H7 (cell line): ENCODE data around the gene TLCD1. TPM values are rescaled to one million over a fixed set of nuclear protein-coding genes. Genes with fewer than 3 reads are reported as not detected.

ENCODE experiments used
- DNase-seq: peaks from one replicate; pipeline ENCODE4 v3.0.0; 2012
- H3K27me3 ChIP-seq: 2 replicates; pipeline ENCODE4 v1.6.0; 2011; ENCODE audit warnings: mild to moderate bottlenecking, low read length; ENCODE audit not compliant: control insufficient read depth, insufficient read depth
- H3K36me3 ChIP-seq: replicated peaks from 2 replicates; pipeline ENCODE4 v1.5.1; 2011; ENCODE audit warnings: low read length; ENCODE audit not compliant: control insufficient read depth, insufficient read depth
- H3K4me3 ChIP-seq: 2 replicates; pipeline ENCODE4 v1.5.1; 2011; ENCODE audit warnings: low read depth, mild to moderate bottlenecking, control low read depth, low read length, moderate library complexity; ENCODE audit not compliant: insufficient read depth
- total RNA-seq: library from RNA; depleted of rRNA; stranded (reverse); fragments of >200 nt; shearing (Covaris generic); gene quantifications from 2 replicates; pipeline ENCODE4 v1.2.3, GENCODE V29; 2014

Gene TLCD1
- total RNA-seq, 1 experiment from 2014 or later: 21.4 TPM

DNA sequence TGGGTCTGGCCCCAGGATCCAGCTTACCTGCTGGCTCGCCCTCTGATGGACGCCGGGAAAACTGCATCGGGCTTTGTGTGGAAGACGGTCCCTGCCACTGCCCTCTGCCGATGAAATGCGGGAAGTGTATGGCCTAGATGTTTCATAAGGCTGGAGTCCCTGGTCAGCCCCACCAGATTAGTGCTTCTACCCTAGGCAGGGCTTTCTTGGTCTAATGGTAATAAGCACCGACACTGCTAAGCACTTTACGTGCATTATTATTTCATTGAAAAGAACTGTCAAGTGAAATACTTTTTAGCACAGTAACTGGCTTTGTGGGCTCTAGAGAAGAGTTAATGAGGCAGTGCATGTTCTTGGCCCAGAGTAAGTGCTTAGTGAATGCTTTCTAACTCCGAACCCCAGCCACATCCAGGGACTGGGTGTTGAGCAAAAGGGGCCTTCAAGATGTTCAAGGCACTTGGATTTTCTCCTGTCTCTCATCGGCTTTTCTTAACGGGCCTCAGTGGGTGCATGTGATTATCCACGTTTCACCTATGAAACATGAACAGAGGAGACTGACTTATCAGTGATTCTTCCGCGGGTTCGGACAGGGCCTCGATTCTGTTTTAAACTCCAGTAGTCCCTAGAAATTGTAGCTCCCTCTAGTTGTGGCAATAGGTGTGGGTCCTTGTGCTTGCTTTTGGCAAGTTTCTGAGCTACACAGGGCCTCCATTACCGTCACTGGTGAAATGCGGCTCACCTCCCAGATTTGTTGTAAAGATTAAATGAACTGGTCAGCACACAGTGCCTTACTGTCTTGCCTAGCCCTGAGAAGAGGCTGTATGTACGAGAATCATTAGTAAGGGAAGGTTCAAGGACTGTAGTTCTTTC lies 24.4 kb upstream of the TLCD1 start:
- peaks cover 41% of the 10 kb centered on the region for H3K36me3 ChIP-seq
- H3K27me3 ChIP-seq: no peaks in the 10 kb centered on the region
- no peak overlapping the region for H3K4me3 ChIP-seq
- DNase-seq: peak; percentile 86

DNA sequence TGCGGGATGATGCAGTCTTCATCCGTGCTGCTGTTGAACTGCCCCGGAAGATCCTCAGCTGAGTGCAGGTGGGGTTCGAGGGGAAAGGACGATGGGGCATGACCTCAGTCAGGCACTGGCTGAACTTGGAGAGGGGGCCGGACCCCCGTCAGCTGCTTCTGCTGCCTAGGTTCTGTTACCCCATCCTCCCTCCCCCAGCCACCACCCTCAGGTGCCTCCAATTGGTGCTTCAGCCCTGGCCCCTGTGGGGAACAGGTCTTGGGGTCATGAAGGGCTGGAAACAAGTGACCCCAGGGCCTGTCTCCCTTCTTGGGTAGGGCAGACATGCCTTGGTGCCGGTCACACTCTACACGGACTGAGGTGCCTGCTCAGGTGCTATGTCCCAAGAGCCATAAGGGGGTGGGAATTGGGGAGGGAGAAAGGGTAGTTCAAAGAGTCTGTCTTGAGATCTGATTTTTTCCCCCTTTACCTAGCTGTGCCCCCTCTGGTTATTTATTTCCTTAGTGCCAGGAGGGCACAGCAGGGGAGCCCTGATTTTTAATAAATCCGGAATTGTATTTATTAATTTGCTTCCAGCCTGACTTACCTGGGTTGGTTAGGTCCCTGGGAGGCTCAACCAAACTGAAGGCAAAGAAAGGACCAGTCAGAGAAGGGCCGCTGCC lies 23.6 kb upstream of the TLCD1 start:
- no peak for DNase-seq
- H3K36me3 ChIP-seq: peaks cover 41% of the 10 kb centered on the region
- no peaks in the 10 kb centered on the region for H3K27me3 ChIP-seq
- H3K4me3 ChIP-seq: no peak overlapping the region

DNA sequence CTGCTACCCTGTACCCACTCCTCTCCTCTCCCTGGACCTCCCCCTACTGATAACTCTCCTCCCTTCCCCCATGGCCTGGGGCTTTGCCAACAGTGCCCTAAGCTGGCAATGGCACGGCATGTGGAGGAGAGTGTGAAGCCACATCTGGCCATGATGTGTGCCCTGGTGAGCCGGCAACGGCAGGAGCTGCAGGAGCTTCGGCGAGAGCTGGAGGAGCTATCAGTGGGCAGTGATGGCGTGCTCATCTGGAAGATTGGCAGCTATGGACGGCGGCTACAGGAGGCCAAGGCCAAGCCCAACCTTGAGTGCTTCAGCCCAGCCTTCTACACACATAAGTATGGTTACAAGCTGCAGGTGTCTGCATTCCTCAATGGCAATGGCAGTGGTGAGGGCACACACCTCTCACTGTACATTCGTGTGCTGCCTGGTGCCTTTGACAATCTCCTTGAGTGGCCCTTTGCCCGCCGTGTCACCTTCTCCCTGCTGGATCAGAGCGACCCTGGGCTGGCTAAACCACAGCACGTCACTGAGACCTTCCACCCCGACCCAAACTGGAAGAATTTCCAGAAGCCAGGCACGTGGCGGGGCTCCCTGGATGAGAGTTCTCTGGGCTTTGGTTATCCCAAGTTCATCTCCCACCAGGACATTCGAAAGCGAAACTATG lies 23.0 kb upstream of the TLCD1 start:
- no peaks in the 10 kb centered on the region for H3K27me3 ChIP-seq
- no peak for DNase-seq
- H3K36me3 ChIP-seq: peaks cover 41% of the 10 kb centered on the region
- no peak overlapping the region for H3K4me3 ChIP-seq

DNA sequence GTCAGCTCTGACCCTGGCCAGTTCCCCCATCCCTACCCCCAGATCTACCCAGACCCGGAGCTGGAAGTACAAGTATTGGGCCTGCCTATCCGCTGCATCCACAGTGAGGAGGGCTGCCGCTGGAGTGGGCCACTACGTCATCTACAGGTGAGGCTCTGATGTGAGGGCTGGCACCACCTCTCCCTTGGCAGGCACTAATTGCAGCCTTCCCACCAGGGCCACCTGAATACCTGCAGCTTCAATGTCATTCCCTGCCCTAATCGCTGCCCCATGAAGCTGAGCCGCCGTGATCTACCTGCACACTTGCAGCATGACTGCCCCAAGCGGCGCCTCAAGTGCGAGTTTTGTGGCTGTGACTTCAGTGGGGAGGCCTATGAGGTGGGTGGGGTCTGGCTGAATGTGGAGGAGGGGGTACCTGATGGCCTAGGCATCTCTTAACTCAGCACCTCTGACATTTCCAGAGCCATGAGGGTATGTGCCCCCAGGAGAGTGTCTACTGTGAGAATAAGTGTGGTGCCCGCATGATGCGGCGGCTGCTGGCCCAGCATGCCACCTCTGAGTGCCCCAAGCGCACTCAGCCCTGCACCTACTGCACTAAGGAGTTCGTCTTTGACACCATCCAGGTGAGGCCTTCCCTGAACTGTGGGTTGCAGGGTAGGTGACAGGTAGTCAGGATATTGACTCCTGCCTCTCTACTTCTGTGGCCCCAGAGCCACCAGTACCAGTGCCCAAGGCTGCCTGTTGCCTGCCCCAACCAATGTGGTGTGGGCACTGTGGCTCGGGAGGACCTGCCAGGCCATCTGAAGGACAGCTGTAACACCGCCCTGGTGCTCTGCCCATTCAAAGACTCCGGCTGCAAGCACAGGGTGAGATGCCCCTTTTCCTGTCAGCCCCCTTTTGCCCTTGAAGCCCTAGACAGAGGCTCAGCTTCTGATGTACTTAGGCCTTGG lies 22.0 kb upstream of the TLCD1 start:
- H3K27me3 ChIP-seq: no peaks in the 10 kb centered on the region
- H3K4me3 ChIP-seq: no peak overlapping the region
- H3K36me3 ChIP-seq: peaks cover 41% of the 10 kb centered on the region
- no peak for DNase-seq

DNA sequence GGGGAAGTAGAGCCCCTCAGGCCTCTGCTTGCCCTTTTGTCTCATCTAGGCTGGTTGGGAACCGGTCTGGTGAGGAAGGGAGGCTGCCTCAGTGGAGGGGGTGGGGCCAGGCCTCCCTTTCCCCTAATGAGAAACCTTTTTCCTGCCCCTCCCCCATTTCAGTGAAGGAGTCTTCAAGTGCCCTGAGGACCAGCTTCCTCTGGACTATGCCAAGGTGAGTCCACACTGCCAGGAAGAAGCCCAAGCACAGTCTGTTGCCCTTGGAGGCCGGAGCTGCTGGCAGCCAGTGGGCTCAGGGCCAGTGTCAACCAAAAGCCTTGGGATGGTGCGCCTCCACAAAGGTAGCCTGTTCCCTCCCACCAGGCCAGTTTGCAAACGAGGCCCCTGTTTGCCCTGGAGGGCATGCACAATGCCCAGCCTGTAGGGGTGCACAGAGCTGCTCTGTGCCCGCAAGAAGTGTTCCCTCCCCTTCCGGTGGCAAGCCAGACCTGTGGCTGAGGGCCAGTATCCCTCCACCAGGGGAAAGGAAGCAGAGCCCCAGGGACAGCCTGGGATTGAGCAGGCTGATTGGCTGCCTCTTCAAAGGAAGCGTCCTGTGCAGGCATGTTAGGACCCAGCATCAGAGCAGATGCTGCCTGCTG lies 21.1 kb upstream of the TLCD1 start:
- DNase-seq: peak; percentile 63
- Histone ChIP-seq H3K4me3 (no peak overlapping the region), H3K27me3 (no peaks in the 10 kb centered on the region), H3K36me3 (peaks cover 41% of the 10 kb centered on the region)

DNA sequence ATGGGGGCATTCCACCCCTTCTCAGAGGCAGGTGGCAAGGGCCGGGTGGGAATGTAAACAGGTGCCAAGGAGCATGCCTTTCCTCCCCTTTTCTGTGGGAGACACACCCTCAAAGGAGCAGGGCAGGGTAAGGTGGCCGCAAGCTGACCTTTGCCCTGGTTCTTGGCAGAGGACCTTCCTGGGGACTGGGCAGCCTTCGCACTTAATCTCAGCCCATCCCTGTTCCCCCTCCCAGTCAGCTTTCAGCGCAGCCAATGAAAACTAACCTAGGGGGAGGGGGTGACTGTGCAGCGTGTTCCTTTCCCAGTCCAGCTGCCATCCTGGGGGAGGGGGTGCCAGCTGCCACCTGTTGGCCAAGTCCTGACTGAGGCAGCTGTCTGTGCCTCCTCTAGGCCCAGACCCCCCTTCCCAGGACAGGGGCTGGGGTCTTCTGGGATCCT lies 20.6 kb upstream of the TLCD1 start:
- peak; percentile 73 for DNase-seq
- no peaks in the 10 kb centered on the region for H3K27me3 ChIP-seq
- H3K36me3 ChIP-seq: peaks cover 41% of the 10 kb centered on the region
- H3K4me3 ChIP-seq: no peak overlapping the region

DNA sequence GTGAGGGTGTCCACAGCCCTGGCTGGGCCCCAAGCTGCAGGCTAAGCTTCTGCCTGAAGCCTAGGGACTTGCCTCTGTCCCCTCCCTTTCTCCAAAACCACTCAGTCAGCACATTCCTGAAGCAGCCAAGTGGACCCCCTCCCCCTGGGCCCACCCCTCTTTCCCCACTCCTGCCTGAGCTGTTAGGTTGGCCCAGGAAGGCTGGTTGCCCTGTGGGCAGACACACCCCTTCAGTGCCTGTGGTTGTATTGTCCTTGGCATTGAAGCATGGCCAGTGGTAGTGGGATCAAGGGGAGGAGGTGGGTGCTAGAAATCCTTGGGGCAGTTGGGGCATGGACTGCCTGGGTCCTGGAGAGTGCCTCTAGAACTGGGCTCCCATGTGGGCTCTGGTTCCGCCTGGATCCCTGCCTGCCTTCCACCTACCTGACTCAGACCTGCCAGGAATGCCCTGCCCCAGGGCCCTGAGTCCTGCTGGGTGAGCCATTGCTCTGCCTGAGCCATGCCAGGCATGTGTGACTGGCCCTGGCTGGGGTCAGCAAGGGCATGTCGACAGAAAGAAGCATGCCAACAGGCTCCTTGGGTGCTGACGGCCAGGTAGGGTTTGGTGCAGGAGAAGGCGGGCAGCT lies 19.9 kb upstream of the TLCD1 start:
- peak; percentile 69 for DNase-seq
- Histone ChIP-seq H3K4me3 (peak overlapping the region; percentile 90), H3K36me3 (peaks cover 39% of the 10 kb centered on the region), H3K27me3 (no peaks in the 10 kb centered on the region)

DNA sequence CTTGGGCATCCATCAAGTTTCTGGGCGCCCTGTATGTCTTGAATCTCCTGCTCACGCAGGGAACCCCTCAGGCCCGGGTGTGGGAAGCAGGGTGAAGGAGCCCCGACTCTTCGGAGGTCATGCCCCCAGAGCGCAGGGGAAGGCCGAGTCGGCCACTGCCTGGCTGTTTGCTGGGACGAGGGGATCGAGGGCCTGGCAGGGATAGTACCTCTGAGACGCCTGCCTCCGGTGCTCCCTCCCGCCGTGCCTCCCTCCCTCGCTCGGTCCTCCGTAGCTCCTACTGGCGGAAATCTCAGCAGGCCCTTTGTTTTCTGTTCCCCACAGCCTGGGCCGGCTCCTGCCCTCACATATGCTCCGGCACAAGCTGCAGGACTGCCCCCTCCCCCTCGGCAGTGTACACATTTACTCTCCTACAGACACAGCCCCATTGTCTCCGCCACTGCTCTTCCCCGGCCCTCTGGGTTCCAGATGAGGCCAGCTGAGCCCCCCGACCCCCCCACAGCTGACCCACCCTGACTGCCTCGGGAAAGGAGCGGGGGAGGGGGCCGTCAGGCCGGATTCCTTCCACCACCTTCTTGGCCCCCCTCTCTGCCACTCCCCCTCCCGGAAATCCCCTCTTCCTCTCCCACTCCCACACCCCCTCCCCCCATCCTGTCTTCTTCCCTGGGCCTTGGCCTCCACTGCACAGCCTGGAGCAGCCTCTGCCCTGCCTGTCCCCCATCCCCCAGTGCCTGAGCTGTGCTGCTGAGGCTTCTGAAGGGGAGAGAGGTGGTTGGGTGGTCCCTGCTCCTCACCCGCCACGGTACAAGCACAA lies 19.1 kb upstream of the TLCD1 start:
- peak overlapping the region; percentile 90 for H3K4me3 ChIP-seq
- peaks cover 36% of the 10 kb centered on the region for H3K36me3 ChIP-seq
- no peaks in the 10 kb centered on the region for H3K27me3 ChIP-seq
- DNase-seq: peak; percentile 83

DNA sequence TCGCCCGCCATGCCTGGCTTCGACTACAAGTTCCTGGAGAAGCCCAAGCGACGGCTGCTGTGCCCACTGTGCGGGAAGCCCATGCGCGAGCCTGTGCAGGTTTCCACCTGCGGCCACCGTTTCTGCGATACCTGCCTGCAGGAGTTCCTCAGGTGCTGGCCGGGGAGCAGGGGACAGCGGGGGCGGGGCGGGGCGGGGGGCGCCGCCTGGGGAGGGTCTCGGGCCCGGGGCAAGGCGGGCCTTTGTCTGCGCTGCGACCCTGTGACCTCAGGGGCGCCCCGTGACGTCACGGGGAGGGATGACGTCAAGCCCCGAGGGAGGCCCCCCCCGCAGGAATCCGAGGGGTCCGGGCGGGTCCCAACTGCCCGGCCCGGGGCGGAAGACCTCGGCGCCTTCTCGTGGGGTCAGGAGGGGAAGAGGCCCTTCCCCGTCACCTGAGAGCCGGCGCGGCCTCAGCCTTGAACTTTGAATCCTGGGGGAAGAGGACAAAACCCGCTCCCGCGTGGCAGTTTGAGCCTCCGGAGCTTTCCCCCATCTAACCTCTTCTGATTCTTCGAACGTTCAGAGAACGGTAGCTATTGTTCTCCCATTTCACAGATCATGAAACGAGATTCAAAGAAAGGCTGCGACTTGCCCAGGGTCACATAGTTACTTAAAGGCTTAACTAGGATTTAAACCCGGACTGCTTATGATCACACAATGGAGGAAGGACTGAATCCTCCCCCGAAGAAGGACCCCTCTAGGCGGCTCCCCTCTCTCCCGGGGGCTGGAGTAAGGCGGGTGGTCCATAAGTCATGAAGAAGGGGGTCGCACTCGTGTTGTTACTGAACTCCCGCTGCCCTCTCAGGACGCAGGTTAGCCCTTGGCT lies 18.3 kb upstream of the TLCD1 start:
- DNase-seq: peak; percentile 97
- Histone ChIP-seq H3K27me3 (no peaks in the 10 kb centered on the region), H3K4me3 (peak overlapping the region; percentile 90), H3K36me3 (peaks cover 34% of the 10 kb centered on the region)

DNA sequence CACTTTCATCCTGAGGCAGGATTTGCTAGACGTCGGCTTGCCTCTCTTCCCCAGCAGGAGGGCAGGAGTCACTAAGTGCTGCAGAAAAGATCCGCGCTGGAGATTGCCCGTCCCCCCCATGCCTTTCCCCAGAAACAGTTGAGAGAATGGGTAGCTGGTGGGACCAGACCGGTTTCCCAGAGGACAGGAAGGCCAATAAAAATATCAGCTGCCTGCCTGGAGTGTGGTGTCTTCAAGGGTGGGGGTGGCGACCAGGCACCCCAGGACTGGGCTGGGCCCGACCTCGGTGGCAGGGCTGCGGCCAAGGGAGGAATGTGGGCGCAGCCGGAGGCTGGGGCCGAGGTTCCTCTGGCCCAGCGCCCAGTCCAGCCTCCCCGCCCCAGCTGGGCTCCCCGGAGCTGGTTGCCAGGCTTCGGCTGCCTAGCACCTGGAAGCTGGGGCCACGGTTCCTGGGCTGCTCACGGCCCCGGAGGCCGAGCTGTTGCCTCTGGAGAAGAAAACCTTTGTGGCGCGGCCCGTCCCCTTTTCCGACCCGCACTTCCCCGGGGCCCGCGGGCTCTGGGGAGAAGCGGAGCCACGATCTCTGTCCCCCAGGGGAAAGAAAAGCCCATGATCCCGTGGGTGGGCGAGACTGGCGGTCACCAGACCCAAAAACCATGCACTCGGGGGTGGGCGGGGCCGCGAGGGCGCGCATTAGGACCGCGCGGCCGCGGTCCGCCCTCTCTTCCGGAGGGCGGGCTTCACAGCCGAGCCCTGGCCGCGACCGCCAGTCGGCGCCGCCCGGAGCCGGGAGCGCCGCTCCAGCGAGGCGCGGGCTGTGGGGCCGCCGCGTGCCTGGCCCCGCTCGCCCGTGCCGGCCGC lies 17.4 kb upstream of the TLCD1 start, which contains the start of gene TRAF4:
Gene TRAF4 (plus strand): TSS at position 769 of the 861 bp plus-strand sequence. CDS start 102 bp downstream, outside the sequence.
- Histone ChIP-seq H3K4me3 (peak within 1 kb of the TSS; percentile 90), H3K36me3 (peaks cover 30% of the 10 kb centered on the region), H3K27me3 (no peaks in the 10 kb centered on the region)
- DNase-seq: peak; percentile 96
